ENCODE measurements around the gene RFC3.

- no peak for TF ChIP-seq HDAC2 (IDR thresholded peaks at IDR 0.05)
- TF ChIP-seq, protein P1, sequence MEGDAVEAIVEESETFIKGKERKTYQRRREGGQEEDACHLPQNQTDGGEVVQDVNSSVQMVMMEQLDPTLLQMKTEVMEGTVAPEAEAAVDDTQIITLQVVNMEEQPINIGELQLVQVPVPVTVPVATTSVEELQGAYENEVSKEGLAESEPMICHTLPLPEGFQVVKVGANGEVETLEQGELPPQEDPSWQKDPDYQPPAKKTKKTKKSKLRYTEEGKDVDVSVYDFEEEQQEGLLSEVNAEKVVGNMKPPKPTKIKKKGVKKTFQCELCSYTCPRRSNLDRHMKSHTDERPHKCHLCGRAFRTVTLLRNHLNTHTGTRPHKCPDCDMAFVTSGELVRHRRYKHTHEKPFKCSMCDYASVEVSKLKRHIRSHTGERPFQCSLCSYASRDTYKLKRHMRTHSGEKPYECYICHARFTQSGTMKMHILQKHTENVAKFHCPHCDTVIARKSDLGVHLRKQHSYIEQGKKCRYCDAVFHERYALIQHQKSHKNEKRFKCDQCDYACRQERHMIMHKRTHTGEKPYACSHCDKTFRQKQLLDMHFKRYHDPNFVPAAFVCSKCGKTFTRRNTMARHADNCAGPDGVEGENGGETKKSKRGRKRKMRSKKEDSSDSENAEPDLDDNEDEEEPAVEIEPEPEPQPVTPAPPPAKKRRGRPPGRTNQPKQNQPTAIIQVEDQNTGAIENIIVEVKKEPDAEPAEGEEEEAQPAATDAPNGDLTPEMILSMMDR (IDR thresholded peaks at IDR 0.05) = no peak
- no peak for TF ChIP-seq RFX5 (IDR thresholded peaks at IDR 0.05)
- TF ChIP-seq MAZ (IDR thresholded peaks at IDR 0.05; ENCODE audit: borderline replicate concordance, low read depth, low read length) = no peak
- TF ChIP-seq ZFP36 (IDR thresholded peaks at IDR 0.05; ENCODE audit: borderline replicate concordance, partially characterized antibody) = no peak
- TF ChIP-seq SMC3 (IDR thresholded peaks at IDR 0.05) = no peak
- TF ChIP-seq RCOR1 (IDR thresholded peaks at IDR 0.05; ENCODE audit: low read depth, low read length) = no peak
- TF ChIP-seq ESRRA (IDR thresholded peaks at IDR 0.05; ENCODE audit: borderline replicate concordance, low read length) = no peak
- no peak for TF ChIP-seq NR3C1 (IDR thresholded peaks at IDR 0.05)
- no peak for TF ChIP-seq JUNB (IDR thresholded peaks at IDR 0.05)
- no peak for TF ChIP-seq EP300 (IDR thresholded peaks at IDR 0.05)
- TF ChIP-seq CHD2 (IDR thresholded peaks at IDR 0.05; ENCODE audit: low read length, partially characterized antibody) = no peak
These were observed 27.8 kb downstream of the RFC3 start for GRCh38 chr13:33845572-33846302.
